ENCODE measurements around the gene RNF168.
"Not testable (repeated sequence)": the region's sequence is repeated elsewhere in the genome, so short reads cannot be mapped to it uniquely, and the experiment has no call there.

Gene RNF168

GRCh38 chr3:196463804-196464203 lies 39.8 kb downstream of the RNF168 start:
- DNase-seq = no peak

GRCh38 chr3:196463478-196463756 lies 40.2 kb downstream of the RNF168 start:
- no peak for DNase-seq

GRCh38 chr3:196462680-196463477 lies 40.7 kb downstream of the RNF168 start:
- not testable (repeated sequence) for DNase-seq

GRCh38 chr3:196458063-196458462 lies 45.5 kb downstream of the RNF168 start:
- no peak for DNase-seq

- not testable (repeated sequence) for DNase-seq
Measured at GRCh38 chr3:196457470-196457869, 46.1 kb downstream of the RNF168 start.

- DNase-seq = no peak
Measured at GRCh38 chr3:196454935-196455334, 48.6 kb downstream of the RNF168 start.

- not testable (repeated sequence) for DNase-seq
Measured at GRCh38 chr3:196445391-196445790, 58.2 kb downstream of the RNF168 start.

GRCh38 chr3:196444500-196444894 lies 59.1 kb downstream of the RNF168 start:
- DNase-seq = no peak

- DNase-seq = no peak
Measured at GRCh38 chr3:196440696-196441095, 62.9 kb downstream of the RNF168 start.

- DNase-seq = no peak
Measured at GRCh38 chr3:196440041-196440537, 63.5 kb downstream of the RNF168 start.

GRCh38 chr3:196432137-196432879 lies 71.3 kb downstream of the RNF168 start, which contains the start of gene UBXN7:
Gene UBXN7, minus strand, starts transcription at chr3:196432427. Its CDS starts 28 bp downstream, at chr3:196432399.
- peak; percentile 98 for DNase-seq

- peak; percentile 38 for DNase-seq
Measured at GRCh38 chr3:196431181-196432136, 72.1 kb downstream of the RNF168 start.

- no peak for DNase-seq
Measured at GRCh38 chr3:196428041-196428440, 75.5 kb downstream of the RNF168 start.

GRCh38 chr3:196424421-196424820 lies 79.1 kb downstream of the RNF168 start:
- DNase-seq = not testable (repeated sequence)

- DNase-seq = no peak
Measured at GRCh38 chr3:196423044-196423781, 80.4 kb downstream of the RNF168 start.

- DNase-seq = not testable (repeated sequence)
Measured at GRCh38 chr3:196421668-196422067, 81.9 kb downstream of the RNF168 start.

GRCh38 chr3:196419386-196419785 lies 84.2 kb downstream of the RNF168 start:
- DNase-seq = no peak
